Transverse colon (tissue), 4 donors: ENCODE measurements around the gene POLE. TPM values are rescaled to one million over a fixed set of nuclear protein-coding genes. Genes with fewer than 3 reads are reported as not detected.

Experiments used
- DNase-seq: peaks from one replicate; pipeline ENCODE4 v3.0.0-alpha.2; 2019
- H3K27ac ChIP-seq, 4 donors: fragments of 200-600 bp; sonication (generic); 2 replicates each; pipeline ENCODE4 v1.5.1; 2016 to 2018; ENCODE audit warnings: inconsistent platforms in 4 of 4
- H3K27me3 ChIP-seq: fragments of 200-600 bp; sonication (generic); 2 replicates; pipeline ENCODE4 v1.5.1; 2017; ENCODE audit warnings: inconsistent platforms
- H3K36me3 ChIP-seq, 4 donors: fragments of 200-600 bp; sonication (generic); 2 replicates each; pipeline ENCODE4 v1.5.1; 2017 to 2019; ENCODE audit warnings: inconsistent platforms in 4 of 4
- H3K4me1 ChIP-seq, 4 donors: fragments of 200-600 bp; sonication (generic); 2 replicates each; pipeline ENCODE4 v1.5.1; 2017 to 2020; ENCODE audit warnings: inconsistent platforms in 4 of 4
- H3K4me3 ChIP-seq, 4 donors: fragments of 200-600 bp; sonication (generic); 1 replicate in 1 of 4; 2 replicates in 3 of 4; pipeline versions ENCODE4 v1.5.1 to v1.6.1; 2017 to 2019; ENCODE audit warnings: inconsistent platforms in 4 of 4
- H3K9me3 ChIP-seq, 2 donors: fragments of 200-600 bp; sonication (generic); 2 replicates each; pipeline ENCODE4 v1.5.1; 2017 to 2019; ENCODE audit warnings: inconsistent platforms in 2 of 2
- CTCF ChIP-seq, 5 experiments: fragments of 200-600 bp in 3 of 5; fragments of 450-650 bp in 2 of 5; sonication (generic) in 3 of 5; IDR thresholded peaks; 1 replicate in 2 of 5; 2 replicates in 3 of 5; pipeline ENCODE4 v1.5.1; 2016 to 2017; ENCODE audit warnings: antibody characterized with exemption in 5 of 5, inconsistent platforms in 3 of 5, mild to moderate bottlenecking in 2 of 5, moderate library complexity in 1 of 5
- EP300 ChIP-seq: sonication (generic); formaldehyde crosslinking; IDR thresholded peaks from one replicate; pipeline ENCODE4 v1.6.1; 2017; ENCODE audit warnings: antibody characterized with exemption, low read depth
- POLR2A ChIP-seq: fragments of 450-650 bp; IDR thresholded peaks from one replicate; pipeline ENCODE4 v1.6.1; 2016; ENCODE audit warnings: antibody characterized with exemption, mild to moderate bottlenecking, moderate library complexity
- POLR2AphosphoS5 ChIP-seq, 3 donors: sonication (generic); formaldehyde crosslinking; IDR thresholded peaks; one replicate each; pipeline ENCODE4 v1.6.1; 2016; ENCODE audit warnings: antibody characterized with exemption in 3 of 3
- WGBS, 2 donors: methylation state at CpG; one replicate each; pipeline ENCODE4 v1.1.5; 2018; ENCODE audit warnings: low coverage in 1 of 2; 5-methylcytosine and 5-hydroxymethylcytosine counted together
- in situ Hi-C, 4 donors: fragments of 200-750 bp; cut with MboI; loops; one replicate each; pipeline versions ENCODE4 v1.15.0 to v1.15.1; 2017; ENCODE audit warnings: low sequenced_read_pairs in 3 of 4, low pct_ligation_motif_present in 1 of 4, low pct_unique_long_range_greater_than_20kb in 1 of 4
- intact Hi-C: fragments of 100-400 bp; cut with DNase I; formaldehyde crosslinking; loops from one replicate; pipeline ENCODE4 v1.15.1; 2023; ENCODE audit warnings: low total_unique reads
- total RNA-seq, 4 donors: library from RNA; depleted of rRNA; stranded (reverse); fragments of >200 nt; gene quantifications; one replicate each; pipeline ENCODE4 v1.1.0, GENCODE V29; 2016

Gene POLE
- total RNA-seq, 4 donors from 2014 or later: 57.0 to 204 (median 74.1) TPM

- in situ Hi-C loops: no loop called here
- Histone ChIP-seq H3K9me3 (no peaks in the 10 kb centered on the region), H3K27me3 (no peaks in the 10 kb centered on the region), H3K4me1 (peaks cover 0 to 9% (median 2%) of the 10 kb centered on the region in 4 donors), H3K4me3 (no peak overlapping the region), H3K36me3 (peaks cover 0 to 27% (median 13%) of the 10 kb centered on the region in 4 donors), H3K27ac (no peak overlapping the region)
- no peak for DNase-seq
- no peak for TF ChIP-seq POLR2A
- no peak for TF ChIP-seq EP300
- TF ChIP-seq POLR2AphosphoS5 (IDR thresholded peaks at IDR 0.05): no peak
- no peak for TF ChIP-seq CTCF (IDR thresholded peaks at IDR 0.05)
- intact Hi-C loops: no loop called here
- WGBS, 2 donors: 90 to 91% methylated on average over 7 of the region's 7 CpGs
These were observed 33.4 kb downstream of the POLE start for GRCh38 chr12:132653567-132654290.

- WGBS, 2 donors: 67 to 78% methylated on average over 1 to 9 of the region's 9 CpGs
- in situ Hi-C loops (no loop called here), intact Hi-C loops (no loop called here)
- TF ChIP-seq CTCF (IDR thresholded peaks at IDR 0.05) (no peak), EP300 (no peak), POLR2A (no peak), POLR2AphosphoS5 (IDR thresholded peaks at IDR 0.05) (no peak)
- Histone ChIP-seq H3K9me3 (no peaks in the 10 kb centered on the region), H3K4me3 (no peak overlapping the region), H3K36me3 (peaks cover 0 to 35% (median 9%) of the 10 kb centered on the region in 4 donors), H3K27me3 (no peaks in the 10 kb centered on the region), H3K27ac (no peak overlapping the region), H3K4me1 (peaks cover 0 to 9% (median 2%) of the 10 kb centered on the region in 4 donors)
- no peak for DNase-seq
These were observed 35.6 kb downstream of the POLE start for GRCh38 chr12:132651444-132652100.

- peaks cover 0 to 9% (median 2%) of the 10 kb centered on the region in 4 donors for H3K4me1 ChIP-seq
- peaks cover 0 to 32% (median 7%) of the 10 kb centered on the region in 4 donors for H3K36me3 ChIP-seq
- TF ChIP-seq POLR2A: no peak
- H3K27ac ChIP-seq: peak overlapping the region in 1 of 4 donors; percentile 57
- no peaks in the 10 kb centered on the region for H3K9me3 ChIP-seq
- intact Hi-C loops: no loop called here
- 79 to 100% methylated on average over 1 to 23 of the region's 27 CpGs for WGBS, 2 donors
- peak; percentile 31 for DNase-seq
- H3K27me3 ChIP-seq: no peaks in the 10 kb centered on the region
- H3K4me3 ChIP-seq: no peak overlapping the region
- in situ Hi-C loops: no loop called here
These were observed 37.8 kb downstream of the POLE start for GRCh38 chr12:132649226-132649945.

GRCh38 chr12:132648616-132649225 lies 38.4 kb downstream of the POLE start:
- H3K27ac ChIP-seq: peak overlapping the region in 1 of 4 donors; percentile 22
- H3K36me3 ChIP-seq: peaks cover 0 to 29% (median 7%) of the 10 kb centered on the region in 4 donors
- WGBS, 2 donors: 98% methylated on average over 23 of the region's 24 CpGs; no CpG with 5 or more reads in 1 of the 2 donors
- H3K4me3 ChIP-seq: no peak overlapping the region
- peaks cover 0 to 9% (median 2%) of the 10 kb centered on the region in 4 donors for H3K4me1 ChIP-seq
- in situ Hi-C loops: no loop called here
- TF ChIP-seq CTCF (IDR thresholded peaks at IDR 0.05) (no peak), POLR2AphosphoS5 (IDR thresholded peaks at IDR 0.05) (no peak), EP300 (no peak), POLR2A (no peak)
- DNase-seq: no peak
- no peaks in the 10 kb centered on the region for H3K9me3 ChIP-seq
- intact Hi-C loops: no loop called here
- H3K27me3 ChIP-seq: no peaks in the 10 kb centered on the region
